Retinal pigment epithelial cell (primary cell): ENCODE measurements around the gene PFN3.

Experiments
- DNase-seq: peaks from one replicate; pipeline ENCODE4 v3.0.0-alpha.2; 2010; ENCODE audit warnings: low read depth
- H3K4me3 ChIP-seq: 2 replicates; pipeline ENCODE4 v1.5.1; 2011; ENCODE audit warnings: mild to moderate bottlenecking, low read length, control low read depth, moderate library complexity
- CTCF ChIP-seq: conservative IDR thresholded peaks from 2 replicates; pipeline ENCODE4 v1.5.1; 2011; ENCODE audit warnings: low read depth, low read length, control low read depth, inconsistent platforms

Gene PFN3

GRCh38 chr5:177399997-177400868, at the start of gene PFN3:
Gene PFN3, minus strand, starts transcription at chr5:177400661. Its CDS starts 85 bp downstream, at chr5:177400576.
- no peak for DNase-seq
- TF ChIP-seq CTCF, result no peak
- no peak within 1 kb of the TSS for H3K4me3 ChIP-seq

GRCh38 chr5:177449140-177450061, 48.9 kb upstream of the PFN3 start:
- DNase-seq, result no peak
- no peak for TF ChIP-seq CTCF

GRCh38 chr5:177448244-177448950, 47.9 kb upstream of the PFN3 start:
- no peak for TF ChIP-seq CTCF
- H3K4me3 ChIP-seq, result peak overlapping the region; percentile 36
- no peak for DNase-seq

More at GRCh38 chr5:177449140-177450061, 48.9 kb upstream of the PFN3 start:
- no peak overlapping the region for H3K4me3 ChIP-seq

GRCh38 chr5:177447611-177448243, 47.3 kb upstream of the PFN3 start:
- peak; percentile 85 for DNase-seq
- H3K4me3 ChIP-seq, result peak overlapping the region; percentile 36
- peak; percentile 6 for TF ChIP-seq CTCF

GRCh38 chr5:177447066-177447610, 46.7 kb upstream of the PFN3 start:
- no peak for DNase-seq
- H3K4me3 ChIP-seq, result peak overlapping the region; percentile 36
- TF ChIP-seq CTCF, result no peak

- TF ChIP-seq CTCF, result no peak
- DNase-seq, result no peak
- peak within 1 kb of the TSS; percentile 67 for H3K4me3 ChIP-seq
Observed at GRCh38 chr5:177446200-177447065, 46.0 kb upstream of the PFN3 start, which contains the start of gene PRR7. Gene PRR7, plus strand, starts transcription at chr5:177446814. Its CDS starts 8,254 bp downstream, at chr5:177455068.
